Erythroblast (primary cell): ENCODE measurements around the gene KDM1A.

Experiments used
- GATA1 ChIP-seq: IDR thresholded peaks from 2 replicates; pipeline ENCODE4 v1.6.1; 2011; ENCODE audit warnings: low read depth, mild to moderate bottlenecking, control low read depth, low read length, moderate library complexity
- POLR2A ChIP-seq: IDR thresholded peaks from 2 replicates; pipeline ENCODE4 v1.6.1; 2011; ENCODE audit warnings: mild to moderate bottlenecking, low read length

GRCh38 chr1:22976461-22977243 lies 42.6 kb upstream of the KDM1A start:
- TF ChIP-seq POLR2A (no peak), GATA1 (no peak)
